ENCODE results near the gene ARPIN.
A peak's percentile ranks its signal among the peaks of the same experiment; 100 is the strongest.
"Not testable (repeated sequence)": the region's sequence is repeated elsewhere in the genome, so short reads cannot be mapped to it uniquely, and the experiment has no call there.

The ARPIN gene

GRCh38 chr15:89910891-89911626, 1.7 kb downstream of the ARPIN start:
- no peak for DNase-seq (ENCODE audit: low read depth in 3 of 3)

- DNase-seq (ENCODE audit: low read depth in 3 of 3): no peak
Observed at GRCh38 chr15:89909611-89910010, 3.1 kb downstream of the ARPIN start.

- DNase-seq (ENCODE audit: low read depth in 3 of 3): no peak
Observed at GRCh38 chr15:89908226-89908625, 4.5 kb downstream of the ARPIN start.

- DNase-seq (ENCODE audit: low read depth in 3 of 3): no peak
Observed at GRCh38 chr15:89907289-89907688, 5.5 kb downstream of the ARPIN start.

- no peak for DNase-seq (ENCODE audit: low read depth in 3 of 3)
Observed at GRCh38 chr15:89905846-89906378, 6.8 kb downstream of the ARPIN start.

GRCh38 chr15:89904519-89904918, 8.2 kb downstream of the ARPIN start:
- no peak for DNase-seq (ENCODE audit: low read depth in 3 of 3)

- no peak for DNase-seq (ENCODE audit: low read depth in 3 of 3)
Observed at GRCh38 chr15:89903858-89904130, 9.0 kb downstream of the ARPIN start.

GRCh38 chr15:89903015-89903857, 9.5 kb downstream of the ARPIN start:
- DNase-seq (ENCODE audit: low read depth in 3 of 3): no peak

- no peak for DNase-seq (ENCODE audit: low read depth in 3 of 3)
Observed at GRCh38 chr15:89900849-89901248, 11.9 kb downstream of the ARPIN start.

GRCh38 chr15:89899951-89900567, 12.7 kb downstream of the ARPIN start:
- DNase-seq (ENCODE audit: low read depth in 3 of 3): no peak

- no peak for DNase-seq (ENCODE audit: low read depth in 3 of 3)
Observed at GRCh38 chr15:89899295-89899945, 13.3 kb downstream of the ARPIN start.

- peak in 1 of 3 donors; percentile 8 for DNase-seq (ENCODE audit: low read depth in 3 of 3)
Observed at GRCh38 chr15:89898614-89899294, 14.0 kb downstream of the ARPIN start.

GRCh38 chr15:89898146-89898545, 14.6 kb downstream of the ARPIN start:
- DNase-seq (ENCODE audit: low read depth in 3 of 3): no peak

GRCh38 chr15:89893696-89894447, 18.9 kb downstream of the ARPIN start, which contains the start of gene AP3S2:
Gene AP3S2 (minus strand): TSS chr15:89893994. CDS start chr15:89893949, 45 bp downstream.
- DNase-seq (ENCODE audit: low read depth in 3 of 3): peak; percentile 83 to 89 (median 84)

GRCh38 chr15:89893027-89893426, 19.7 kb downstream of the ARPIN start:
- DNase-seq (ENCODE audit: low read depth in 3 of 3): no peak

GRCh38 chr15:89888214-89888804, 24.4 kb downstream of the ARPIN start:
- no peak for DNase-seq (ENCODE audit: low read depth in 3 of 3)

- no peak for DNase-seq (ENCODE audit: low read depth in 3 of 3)
Observed at GRCh38 chr15:89885611-89886010, 27.1 kb downstream of the ARPIN start.

- DNase-seq (ENCODE audit: low read depth in 3 of 3): not testable (repeated sequence)
Observed at GRCh38 chr15:89885179-89885578, 27.6 kb downstream of the ARPIN start.

GRCh38 chr15:89883518-89883917, 29.2 kb downstream of the ARPIN start:
- no peak for DNase-seq (ENCODE audit: low read depth in 3 of 3)

GRCh38 chr15:89880727-89881126, 32.0 kb downstream of the ARPIN start:
- DNase-seq (ENCODE audit: low read depth in 3 of 3): no peak
